ENCODE data around the gene DNM3.

Gene DNM3

GRCh38 chr1:172442843-172443565 is 601.7 kb downstream of the DNM3 start:
- ChIA-PET CTCF (interaction anchor here (0.6 to 3.5 kb wide), 10 partner anchors 14 to 514 kb away, joined by 3 to 20 read pairs (median 3); no protein-coding TSS in a partner anchor), POLR2A (no interaction called here)
- no CpG with 5 or more reads among the region's 3 CpGs for WGBS (ENCODE audit: insufficient coverage)
- Histone ChIP-seq H3K27ac (ENCODE audit: insufficient read depth in 1 of 2, low read depth in 1 of 2, low read length in 2 of 2, poor library complexity in 1 of 2, severe bottlenecking in 2 of 2) (peak overlapping the region; percentile 47 to 81), H3K4me1 (ENCODE audit: control extremely low read depth in 1 of 4, control insufficient read depth in 4 of 4, insufficient read depth in 4 of 4, low read length in 3 of 4) (peaks cover 5 to 16% (median 10%) of the 10 kb centered on the region in 4 experiments), H3K4me3 (ENCODE audit: control insufficient read depth in 1 of 7, extremely low read depth in 1 of 7, insufficient read depth in 4 of 7, low read depth in 2 of 7, low read length in 6 of 7) (peak overlapping the region in 6 of 7 experiments; percentile 80 to 92 (median 88)), H3K27me3 (replicated peaks in 2 of 5; ENCODE audit: control insufficient read depth in 4 of 5, insufficient read depth in 5 of 5, low read length in 4 of 5) (no peaks in the 10 kb centered on the region), H3K36me3 (ENCODE audit: control insufficient read depth in 4 of 4, insufficient read depth in 4 of 4, low read length in 3 of 4) (peaks cover 0 to 9% (median 7%) of the 10 kb centered on the region in 4 experiments), H3K9me3 (ENCODE audit: control extremely low read depth in 1 of 5, control insufficient read depth in 4 of 5, insufficient read depth in 2 of 5, low read depth in 1 of 5, low read length in 4 of 5) (no peaks in the 10 kb centered on the region)
- no peak for DNase-seq

GRCh38 chr1:172443666-172444453 is 602.6 kb downstream of the DNM3 start, which contains the start of gene PIGC:
TSS of gene PIGC (minus strand) at chr1:172444069. CDS start at chr1:172442622, 1,447 bp downstream.
- peak within 1 kb of the TSS; percentile 47 to 81 for H3K27ac ChIP-seq (ENCODE audit: insufficient read depth in 1 of 2, low read depth in 1 of 2, low read length in 2 of 2, poor library complexity in 1 of 2, severe bottlenecking in 2 of 2)
- H3K36me3 ChIP-seq (ENCODE audit: control insufficient read depth in 4 of 4, insufficient read depth in 4 of 4, low read length in 3 of 4) = peaks cover 0 to 9% (median 7%) of the 10 kb centered on the region in 4 experiments
- peaks cover 5 to 18% (median 10%) of the 10 kb centered on the region in 4 experiments for H3K4me1 ChIP-seq (ENCODE audit: control extremely low read depth in 1 of 4, control insufficient read depth in 4 of 4, insufficient read depth in 4 of 4, low read length in 3 of 4)
- H3K9me3 ChIP-seq (ENCODE audit: control extremely low read depth in 1 of 5, control insufficient read depth in 4 of 5, insufficient read depth in 2 of 5, low read depth in 1 of 5, low read length in 4 of 5) = no peaks in the 10 kb centered on the region
- ChIA-PET POLR2A (no interaction called here), CTCF (interaction anchor here (0.6 to 3.5 kb wide), 12 partner anchors 9 to 515 kb away, joined by 3 to 20 read pairs (median 3); no protein-coding TSS in a partner anchor)
- WGBS (ENCODE audit: insufficient coverage) = 11% methylated on average over 36 of the region's 43 CpGs
- DNase-seq = peak; percentile 88 to 93 (median 92)
- H3K27me3 ChIP-seq (replicated peaks in 2 of 5; ENCODE audit: control insufficient read depth in 4 of 5, insufficient read depth in 5 of 5, low read length in 4 of 5) = no peaks in the 10 kb centered on the region
- H3K4me3 ChIP-seq (ENCODE audit: control insufficient read depth in 1 of 7, extremely low read depth in 1 of 7, insufficient read depth in 4 of 7, low read depth in 2 of 7, low read length in 6 of 7) = peak within 1 kb of the TSS; percentile 80 to 92 (median 89)

- Histone ChIP-seq H3K27ac (ENCODE audit: insufficient read depth in 1 of 2, low read depth in 1 of 2, low read length in 2 of 2, poor library complexity in 1 of 2, severe bottlenecking in 2 of 2) (no peak overlapping the region), H3K36me3 (ENCODE audit: control insufficient read depth in 4 of 4, insufficient read depth in 4 of 4, low read length in 3 of 4) (peaks cover 0 to 6% (median 6%) of the 10 kb centered on the region in 4 experiments), H3K27me3 (replicated peaks in 2 of 5; ENCODE audit: control insufficient read depth in 4 of 5, insufficient read depth in 5 of 5, low read length in 4 of 5) (no peaks in the 10 kb centered on the region), H3K4me3 (ENCODE audit: control insufficient read depth in 1 of 7, extremely low read depth in 1 of 7, insufficient read depth in 4 of 7, low read depth in 2 of 7, low read length in 6 of 7) (no peak overlapping the region), H3K9me3 (ENCODE audit: control extremely low read depth in 1 of 5, control insufficient read depth in 4 of 5, insufficient read depth in 2 of 5, low read depth in 1 of 5, low read length in 4 of 5) (no peaks in the 10 kb centered on the region), H3K4me1 (ENCODE audit: control extremely low read depth in 1 of 4, control insufficient read depth in 4 of 4, insufficient read depth in 4 of 4, low read length in 3 of 4) (peaks cover 5 to 30% (median 16%) of the 10 kb centered on the region in 4 experiments)
- DNase-seq = no peak
- CTCF ChIA-PET = no interaction called here
- POLR2A ChIA-PET = no interaction called here
- 100% methylated on average over 1 of the region's 3 CpGs for WGBS (ENCODE audit: insufficient coverage)
These were observed 605.2 kb downstream of the DNM3 start for GRCh38 chr1:172446547-172446946.

GRCh38 chr1:172447641-172448040 is 606.3 kb downstream of the DNM3 start:
- Histone ChIP-seq H3K4me1 (ENCODE audit: control extremely low read depth in 1 of 4, control insufficient read depth in 4 of 4, insufficient read depth in 4 of 4, low read length in 3 of 4) (peaks cover 5 to 29% (median 13%) of the 10 kb centered on the region in 4 experiments), H3K9me3 (ENCODE audit: control extremely low read depth in 1 of 5, control insufficient read depth in 4 of 5, insufficient read depth in 2 of 5, low read depth in 1 of 5, low read length in 4 of 5) (no peaks in the 10 kb centered on the region), H3K27ac (ENCODE audit: insufficient read depth in 1 of 2, low read depth in 1 of 2, low read length in 2 of 2, poor library complexity in 1 of 2, severe bottlenecking in 2 of 2) (no peak overlapping the region), H3K27me3 (replicated peaks in 2 of 5; ENCODE audit: control insufficient read depth in 4 of 5, insufficient read depth in 5 of 5, low read length in 4 of 5) (no peaks in the 10 kb centered on the region), H3K4me3 (ENCODE audit: control insufficient read depth in 1 of 7, extremely low read depth in 1 of 7, insufficient read depth in 4 of 7, low read depth in 2 of 7, low read length in 6 of 7) (no peak overlapping the region), H3K36me3 (ENCODE audit: control insufficient read depth in 4 of 4, insufficient read depth in 4 of 4, low read length in 3 of 4) (no peaks in the 10 kb centered on the region)
- 100% methylated on average over 1 of the region's 2 CpGs for WGBS (ENCODE audit: insufficient coverage)
- DNase-seq = peak in 2 of 3 donors; percentile 27 to 35
- ChIA-PET POLR2A (no interaction called here), CTCF (interaction anchor here (1.0 kb wide), 1 partner anchor 9 kb away, joined by 3 read pairs; no protein-coding TSS in a partner anchor)

GRCh38 chr1:172448995-172449584 is 607.8 kb downstream of the DNM3 start:
- H3K4me1 ChIP-seq (ENCODE audit: control extremely low read depth in 1 of 4, control insufficient read depth in 4 of 4, insufficient read depth in 4 of 4, low read length in 3 of 4) = peaks cover 0 to 21% (median 8%) of the 10 kb centered on the region in 4 experiments
- H3K27ac ChIP-seq (ENCODE audit: insufficient read depth in 1 of 2, low read depth in 1 of 2, low read length in 2 of 2, poor library complexity in 1 of 2, severe bottlenecking in 2 of 2) = no peak overlapping the region
- 89% methylated on average over 6 of the region's 6 CpGs for WGBS (ENCODE audit: insufficient coverage)
- H3K36me3 ChIP-seq (ENCODE audit: control insufficient read depth in 4 of 4, insufficient read depth in 4 of 4, low read length in 3 of 4) = no peaks in the 10 kb centered on the region
- H3K27me3 ChIP-seq (replicated peaks in 2 of 5; ENCODE audit: control insufficient read depth in 4 of 5, insufficient read depth in 5 of 5, low read length in 4 of 5) = no peaks in the 10 kb centered on the region
- DNase-seq = no peak
- no peak overlapping the region for H3K4me3 ChIP-seq (ENCODE audit: control insufficient read depth in 1 of 7, extremely low read depth in 1 of 7, insufficient read depth in 4 of 7, low read depth in 2 of 7, low read length in 6 of 7)
- CTCF ChIA-PET = no interaction called here
- POLR2A ChIA-PET = no interaction called here
- no peaks in the 10 kb centered on the region for H3K9me3 ChIP-seq (ENCODE audit: control extremely low read depth in 1 of 5, control insufficient read depth in 4 of 5, insufficient read depth in 2 of 5, low read depth in 1 of 5, low read length in 4 of 5)

GRCh38 chr1:172449585-172450523 is 608.6 kb downstream of the DNM3 start:
- CTCF ChIA-PET = interaction anchor here (0.8 to 2.1 kb wide), 6 partner anchors 9 to 270 kb away, joined by 3 to 9 read pairs (median 6); no protein-coding TSS in a partner anchor
- H3K36me3 ChIP-seq (ENCODE audit: control insufficient read depth in 4 of 4, insufficient read depth in 4 of 4, low read length in 3 of 4) = no peaks in the 10 kb centered on the region
- peaks cover 0 to 21% (median 7%) of the 10 kb centered on the region in 4 experiments for H3K4me1 ChIP-seq (ENCODE audit: control extremely low read depth in 1 of 4, control insufficient read depth in 4 of 4, insufficient read depth in 4 of 4, low read length in 3 of 4)
- POLR2A ChIA-PET = interaction anchor here (1.2 kb wide), 1 partner anchor 82 kb away, joined by 3 read pairs; no protein-coding TSS in a partner anchor
- no peaks in the 10 kb centered on the region for H3K9me3 ChIP-seq (ENCODE audit: control extremely low read depth in 1 of 5, control insufficient read depth in 4 of 5, insufficient read depth in 2 of 5, low read depth in 1 of 5, low read length in 4 of 5)
- peak overlapping the region in 1 of 7 experiments; percentile 12 for H3K4me3 ChIP-seq (ENCODE audit: control insufficient read depth in 1 of 7, extremely low read depth in 1 of 7, insufficient read depth in 4 of 7, low read depth in 2 of 7, low read length in 6 of 7)
- DNase-seq = peak; percentile 46 to 64 (median 64)
- no peak overlapping the region for H3K27ac ChIP-seq (ENCODE audit: insufficient read depth in 1 of 2, low read depth in 1 of 2, low read length in 2 of 2, poor library complexity in 1 of 2, severe bottlenecking in 2 of 2)
- H3K27me3 ChIP-seq (replicated peaks in 2 of 5; ENCODE audit: control insufficient read depth in 4 of 5, insufficient read depth in 5 of 5, low read length in 4 of 5) = no peaks in the 10 kb centered on the region
- 64% methylated on average over 17 of the region's 18 CpGs for WGBS (ENCODE audit: insufficient coverage)

Data from common myeloid progenitor, CD34-positive (primary cell).